ENCODE data around the gene C19orf81.

The C19orf81 gene

GRCh38 chr19:50666346-50667176, 17.3 kb downstream of the C19orf81 start:
- no peak overlapping the region for H3K4me3 ChIP-seq (ENCODE audit: control insufficient read depth, low read depth, low read length)
- no peak for TF ChIP-seq CTCF (conservative IDR thresholded peaks at IDR 0.05; ENCODE audit: control insufficient read depth, insufficient read depth, low read depth, low read length)
- DNase-seq (ENCODE audit: low read depth): no peak

- TF ChIP-seq CTCF (conservative IDR thresholded peaks at IDR 0.05; ENCODE audit: control insufficient read depth, insufficient read depth, low read depth, low read length): no peak
- no peak for DNase-seq (ENCODE audit: low read depth)
- H3K4me3 ChIP-seq (ENCODE audit: control insufficient read depth, low read depth, low read length): no peak overlapping the region
Observed at GRCh38 chr19:50667177-50667758, 18.0 kb downstream of the C19orf81 start.

- H3K4me3 ChIP-seq (ENCODE audit: control insufficient read depth, low read depth, low read length): no peak overlapping the region
- no peak for DNase-seq (ENCODE audit: low read depth)
- TF ChIP-seq CTCF (conservative IDR thresholded peaks at IDR 0.05; ENCODE audit: control insufficient read depth, insufficient read depth, low read depth, low read length): no peak
Observed at GRCh38 chr19:50667759-50668231, 18.6 kb downstream of the C19orf81 start.

- no peak overlapping the region for H3K4me3 ChIP-seq (ENCODE audit: control insufficient read depth, low read depth, low read length)
- TF ChIP-seq CTCF (conservative IDR thresholded peaks at IDR 0.05; ENCODE audit: control insufficient read depth, insufficient read depth, low read depth, low read length): no peak
- no peak for DNase-seq (ENCODE audit: low read depth)
Observed at GRCh38 chr19:50668416-50668815, 19.2 kb downstream of the C19orf81 start.

- TF ChIP-seq CTCF (conservative IDR thresholded peaks at IDR 0.05; ENCODE audit: control insufficient read depth, insufficient read depth, low read depth, low read length): no peak
- no peak for DNase-seq (ENCODE audit: low read depth)
- no peak overlapping the region for H3K4me3 ChIP-seq (ENCODE audit: control insufficient read depth, low read depth, low read length)
Observed at GRCh38 chr19:50668879-50669278, 19.6 kb downstream of the C19orf81 start.

- H3K4me3 ChIP-seq (ENCODE audit: control insufficient read depth, low read depth, low read length): no peak overlapping the region
- TF ChIP-seq CTCF (conservative IDR thresholded peaks at IDR 0.05; ENCODE audit: control insufficient read depth, insufficient read depth, low read depth, low read length): peak; percentile 77
- peak; percentile 23 for DNase-seq (ENCODE audit: low read depth)
Observed at GRCh38 chr19:50669302-50670101, 20.3 kb downstream of the C19orf81 start.
